NCI-H1092 (cell line): ENCODE results near the gene PRAMEF2.
"Not testable (repeated sequence)": the region's sequence is repeated elsewhere in the genome, so short reads cannot be mapped to it uniquely, and the experiment has no call there.

Source experiments
- DNase-seq: peaks from one replicate; lab custom pipeline; 2025; lab: John Stamatoyannopoulos, UW

PRAMEF2 gene, protein sequence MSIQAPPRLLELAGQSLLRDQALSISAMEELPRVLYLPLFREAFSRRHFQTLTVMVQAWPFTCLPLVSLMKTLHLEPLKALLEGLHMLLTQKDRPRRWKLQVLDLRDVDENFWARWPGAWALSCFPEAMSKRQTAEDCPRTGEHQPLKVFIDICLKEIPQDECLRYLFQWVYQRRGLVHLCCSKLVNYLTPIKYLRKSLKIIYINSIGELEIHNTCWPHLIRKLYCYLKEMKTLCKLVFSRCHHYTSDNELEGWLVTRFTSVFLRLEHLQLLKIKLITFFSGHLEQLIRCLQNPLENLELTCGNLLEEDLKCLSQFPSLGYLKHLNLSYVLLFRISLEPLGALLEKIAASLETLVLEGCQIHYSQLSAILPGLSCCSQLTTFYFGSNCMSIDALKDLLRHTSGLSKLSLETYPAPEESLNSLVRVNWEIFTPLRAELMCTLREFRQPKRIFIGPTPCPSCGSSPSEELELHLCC

DNA sequence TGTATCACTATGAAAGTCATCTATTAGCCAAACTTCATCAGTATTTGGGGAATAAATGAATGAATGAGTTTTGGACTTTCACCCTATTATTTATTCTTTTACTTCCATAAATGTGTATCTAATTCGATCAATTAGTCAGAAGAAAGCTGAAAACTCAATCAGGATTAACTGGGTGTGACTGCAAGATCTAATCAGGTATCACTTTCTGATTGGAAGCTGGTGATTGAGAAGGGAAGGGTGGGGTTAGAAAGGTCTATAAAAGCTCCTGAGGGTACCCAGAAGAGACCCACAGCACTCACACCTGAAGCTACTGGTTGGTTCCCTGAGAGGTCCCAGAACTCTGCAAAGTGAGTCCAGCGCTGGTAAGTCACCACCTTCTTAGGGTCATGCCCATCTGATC lies at the start of gene PRAMEF2:
TSS of gene PRAMEF2 (plus strand) at position 301 of the 400 bp plus-strand sequence. CDS start 1,924 bp downstream, outside the sequence.
- not testable (repeated sequence) for DNase-seq

GRCh38 chr1:12809933-12810332 lies 47.0 kb upstream of the PRAMEF2 start:
- no peak for DNase-seq

DNA sequence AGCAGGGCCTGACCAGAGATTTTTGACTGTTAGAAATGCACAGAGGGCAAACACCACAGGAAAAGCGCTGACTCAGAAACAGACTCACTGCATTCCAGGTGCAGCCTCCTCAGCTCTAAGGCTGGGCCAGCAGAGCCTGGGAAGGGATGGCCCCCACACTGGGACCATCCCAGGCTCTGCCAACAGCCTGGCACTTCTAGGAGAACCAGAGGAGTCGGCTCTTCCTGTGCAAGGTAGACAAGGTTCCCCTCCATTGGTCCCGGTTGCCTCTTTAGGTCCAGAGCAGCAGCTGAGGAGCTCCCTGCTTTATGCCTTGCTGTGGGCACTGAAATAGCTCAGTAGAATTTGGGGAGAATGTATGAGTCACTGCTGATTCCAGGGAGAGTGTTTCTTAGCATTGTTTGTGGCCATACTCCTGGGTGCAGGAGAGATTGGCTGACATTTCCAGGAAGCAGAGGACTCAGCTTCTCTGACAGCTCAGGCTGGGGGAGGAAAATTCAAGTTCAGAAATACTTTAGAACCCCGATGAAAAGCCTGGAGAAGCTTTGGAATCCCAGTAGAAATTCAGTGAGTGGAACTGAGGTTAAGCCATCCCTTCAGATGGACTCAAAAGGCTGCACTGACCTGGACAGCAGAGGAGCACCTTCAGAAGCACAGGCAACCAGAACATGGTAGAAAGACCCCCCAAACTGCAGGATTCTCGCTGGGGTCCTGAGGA lies 46.0 kb upstream of the PRAMEF2 start:
- no peak for DNase-seq

GRCh38 chr1:12811409-12811784 lies 45.5 kb upstream of the PRAMEF2 start:
- DNase-seq: no peak

GRCh38 chr1:12819061-12819460 lies 37.8 kb upstream of the PRAMEF2 start:
- DNase-seq: not testable (repeated sequence)

- DNase-seq: not testable (repeated sequence)
These were observed 25.6 kb upstream of the PRAMEF2 start, which contains the start of gene PRAMEF11 for GRCh38 chr1:12831310-12831709. TSS of gene PRAMEF11 (minus strand) at chr1:12831410. CDS start at chr1:12828789, 2,621 bp downstream.

GRCh38 chr1:12833251-12833650 lies 23.6 kb upstream of the PRAMEF2 start:
- DNase-seq: not testable (repeated sequence)

- DNase-seq: not testable (repeated sequence)
These were observed 8.3 kb upstream of the PRAMEF2 start, which contains the start of gene HNRNPCL1 for GRCh38 chr1:12848620-12849019. TSS of gene HNRNPCL1 (minus strand) at chr1:12848720. CDS start at chr1:12848289, 431 bp downstream.

GRCh38 chr1:12851779-12852178 lies 5.1 kb upstream of the PRAMEF2 start:
- no peak for DNase-seq

GRCh38 chr1:12863131-12863880 lies 6.4 kb downstream of the PRAMEF2 start:
- DNase-seq: not testable (repeated sequence)

DNA sequence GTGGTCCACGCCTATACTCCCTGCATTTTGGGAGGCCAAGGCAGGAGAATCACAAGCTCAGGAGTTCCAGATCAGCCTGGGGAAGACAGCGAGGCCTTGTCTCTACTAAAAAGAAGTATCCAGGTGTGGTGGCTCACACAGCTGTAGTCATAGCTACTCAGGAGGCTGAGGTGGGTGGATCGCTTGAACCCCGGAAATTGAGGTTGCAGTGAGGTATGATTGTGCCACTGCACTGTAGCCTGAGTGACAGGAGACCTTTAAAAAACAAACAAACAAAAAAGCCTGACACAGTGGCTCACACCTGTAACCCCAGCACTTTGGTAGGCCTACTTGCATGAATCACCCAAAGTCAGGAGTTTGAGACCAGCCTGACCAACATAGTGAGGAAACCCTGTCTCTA lies 21.6 kb downstream of the PRAMEF2 start:
- not testable (repeated sequence) for DNase-seq

DNA sequence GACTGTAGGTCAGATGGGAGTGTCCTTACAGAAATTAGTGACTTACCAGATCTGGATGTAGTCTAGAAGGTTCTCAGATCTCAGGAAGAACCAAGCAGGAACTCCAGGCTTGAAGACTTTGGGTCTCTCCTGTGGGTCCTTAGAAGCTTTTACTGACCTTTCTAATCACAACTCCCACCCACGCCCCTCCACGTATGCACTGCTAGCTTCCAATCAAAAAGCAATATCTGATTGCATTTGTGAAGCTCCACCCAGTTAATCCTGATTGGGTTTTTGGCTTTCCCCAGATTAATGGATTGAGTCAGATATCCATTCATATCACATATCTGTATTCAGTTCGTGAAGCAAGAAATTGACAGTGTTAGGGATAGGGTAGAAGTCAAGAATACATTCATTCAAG lies 29.2 kb downstream of the PRAMEF2 start, which contains the start of gene PRAMEF4:
TSS of gene PRAMEF4 (minus strand) at position 101 of the 400 bp plus-strand sequence. CDS start 2,807 bp downstream, outside the sequence.
- not testable (repeated sequence) for DNase-seq

GRCh38 chr1:12898170-12898569 lies 41.3 kb downstream of the PRAMEF2 start, which contains the start of gene PRAMEF10:
TSS of gene PRAMEF10 (minus strand) at chr1:12898270. CDS start at chr1:12895847, 2,423 bp downstream.
- not testable (repeated sequence) for DNase-seq

DNA sequence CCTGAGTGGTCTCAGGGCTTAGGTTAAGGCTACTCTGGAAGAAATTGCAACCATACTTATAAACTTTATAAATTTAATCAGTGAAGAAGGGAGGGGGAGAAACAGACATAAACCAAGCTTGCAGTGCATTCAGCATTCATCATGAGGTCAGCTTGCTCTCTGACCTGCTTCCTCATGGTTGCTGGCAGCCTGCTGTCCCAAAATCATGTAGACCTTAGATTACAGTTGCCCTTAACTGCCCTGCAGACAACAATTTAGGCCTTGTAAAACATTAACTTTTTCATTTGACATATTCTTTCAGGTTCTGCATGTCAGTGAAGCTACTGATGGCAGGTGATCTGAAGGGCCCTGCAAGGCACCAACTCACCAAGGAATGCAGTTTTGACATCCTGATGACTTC lies 42.3 kb downstream of the PRAMEF2 start:
- not testable (repeated sequence) for DNase-seq

DNA sequence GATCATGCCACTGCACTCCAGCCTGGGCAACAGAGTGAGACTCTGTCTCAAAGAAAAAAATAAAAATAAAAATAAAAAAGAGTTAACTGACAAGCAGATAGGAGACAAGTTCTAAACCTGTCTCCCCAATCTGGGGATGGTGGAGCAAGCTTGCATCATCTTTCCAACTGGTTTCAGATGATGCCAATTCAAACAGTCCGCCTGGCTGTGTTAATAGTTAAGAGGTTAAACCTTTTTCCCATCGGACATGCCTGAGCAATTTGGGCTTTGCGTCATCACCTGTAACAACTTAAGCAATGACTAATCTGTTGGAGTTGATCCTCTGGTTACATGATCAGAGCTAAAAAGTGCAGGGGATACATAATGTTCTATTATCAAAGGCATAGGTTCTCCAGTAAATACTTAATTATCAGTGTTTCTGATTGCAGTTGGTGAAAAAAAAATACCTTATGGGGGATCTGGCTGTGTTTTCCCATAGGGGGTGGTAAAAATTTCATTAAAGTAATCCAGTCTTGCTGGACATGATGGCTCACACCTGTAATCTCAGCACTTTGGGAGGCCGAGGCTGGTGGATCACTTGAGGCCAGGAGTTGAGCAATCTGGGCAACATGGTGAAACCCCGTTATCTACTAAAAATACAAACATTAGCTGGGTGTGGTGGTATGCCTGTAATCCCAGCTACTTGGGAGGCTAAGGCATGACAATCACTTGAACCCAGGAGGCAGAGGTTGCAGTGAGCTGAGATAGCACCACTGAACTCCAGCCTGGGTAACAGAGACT lies 47.1 kb downstream of the PRAMEF2 start:
- not testable (repeated sequence) for DNase-seq
